ENCODE results near the gene C16orf74.

The C16orf74 gene

DNA sequence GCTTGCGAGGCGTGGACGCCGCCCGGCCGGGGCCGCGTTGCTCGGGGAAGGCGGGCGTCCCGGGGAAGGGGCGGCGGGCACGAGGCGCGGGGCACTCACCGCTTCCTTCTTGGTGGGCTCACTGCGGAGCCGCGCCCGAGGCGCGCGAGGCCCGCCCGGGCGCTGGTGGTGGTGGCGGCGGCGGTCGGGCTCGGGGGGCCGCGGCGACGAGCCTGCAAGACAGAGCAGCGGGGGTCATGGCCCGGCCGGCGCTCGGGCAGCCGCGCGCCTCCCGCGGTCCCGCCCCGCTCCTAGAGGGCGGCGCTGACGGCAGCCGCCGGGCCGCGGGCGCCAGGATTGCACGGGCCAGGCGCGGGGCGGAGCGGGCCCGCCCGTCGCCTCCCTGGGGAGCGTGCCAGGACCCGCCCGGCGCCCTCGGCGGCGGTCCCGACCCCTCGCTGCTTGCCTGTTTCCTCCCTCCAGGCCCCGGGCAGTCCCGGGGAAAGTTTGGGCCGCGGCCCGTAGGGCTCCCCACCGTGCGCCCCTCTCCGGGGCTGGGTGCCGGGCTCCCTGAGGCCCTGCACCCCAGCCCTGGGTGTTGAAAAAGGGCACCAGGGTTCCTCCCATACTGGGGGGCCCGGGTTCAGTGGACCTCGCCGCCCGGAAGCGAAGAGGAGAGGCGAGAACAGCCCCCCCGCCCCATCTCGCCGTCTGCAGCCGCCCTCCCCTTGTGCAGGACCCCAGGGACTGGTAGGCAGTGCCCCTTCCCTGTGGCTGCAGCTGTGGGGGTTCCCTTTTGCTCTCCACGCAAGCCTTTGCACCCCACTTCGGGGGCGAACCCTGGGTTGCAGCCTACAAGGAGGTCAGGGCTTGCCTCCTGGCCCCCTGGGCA, at the start of gene C16orf74:
C16orf74 (minus strand) TSS at position 270 of the 871 bp plus-strand sequence. CDS start 15,879 bp downstream, outside the sequence.
- DNase-seq (ENCODE audit: low read depth in 2 of 2): no peak

DNA sequence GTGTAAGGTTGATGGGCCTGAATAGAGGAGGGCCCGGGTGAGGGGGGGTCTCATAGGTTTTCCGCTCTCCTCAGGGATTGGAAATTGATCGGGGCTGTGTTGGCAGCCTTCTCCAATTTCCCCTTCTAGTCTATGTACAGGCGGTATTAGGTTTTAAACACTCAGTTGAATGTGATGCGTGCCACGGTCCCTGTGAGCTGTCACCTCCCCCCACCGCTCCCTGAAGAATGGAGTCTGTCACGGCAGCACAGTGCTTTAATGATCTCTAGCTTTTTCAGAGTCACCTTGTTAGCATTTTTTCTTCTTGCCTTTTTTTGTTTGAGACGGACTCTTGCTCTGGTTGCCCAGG, 49.4 kb upstream of the C16orf74 start:
- DNase-seq (ENCODE audit: low read depth in 2 of 2): no peak

DNA sequence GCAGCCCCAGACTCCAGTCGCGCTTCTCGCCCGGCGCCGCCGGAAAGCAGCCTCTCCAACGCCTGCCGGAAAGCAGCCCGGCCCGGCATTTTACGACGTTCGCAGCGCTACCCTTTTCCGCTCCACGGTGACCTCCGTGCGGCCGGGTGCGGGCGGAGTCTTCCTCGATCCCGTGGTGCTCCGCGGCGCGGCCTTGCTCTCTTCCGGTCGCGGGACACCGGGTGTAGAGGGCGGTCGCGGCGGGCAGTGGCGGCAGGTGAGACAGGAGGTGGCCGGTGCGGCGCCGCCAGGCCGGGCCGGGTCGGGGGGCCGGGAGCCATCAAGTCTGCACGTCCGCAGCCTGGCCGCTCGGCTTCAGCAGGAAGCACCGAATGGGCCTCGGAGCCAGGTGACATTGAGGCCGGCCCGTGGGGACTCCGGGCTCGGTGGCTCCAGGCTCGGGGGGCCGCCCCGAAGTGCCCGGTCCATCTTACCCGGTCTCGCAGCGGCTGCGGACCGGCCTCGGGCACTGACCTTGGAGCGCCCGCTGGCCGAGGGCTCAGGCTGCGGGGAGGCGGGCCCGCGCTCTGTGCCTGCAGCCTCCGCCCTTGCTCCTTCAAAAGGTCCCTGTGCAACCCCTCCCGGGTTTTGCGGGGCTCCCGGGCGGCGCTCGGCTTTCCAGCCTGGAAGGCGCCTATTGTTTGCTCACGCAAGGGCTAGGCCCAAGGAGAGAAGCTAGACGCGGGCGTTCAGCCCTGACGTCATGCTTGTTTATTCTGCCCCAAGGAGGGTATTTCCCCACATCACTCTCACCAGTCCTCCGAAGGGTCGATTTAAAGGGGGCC, 48.8 kb upstream of the C16orf74 start, which contains the start of the genes COX4I1 and EMC8:
COX4I1 (plus strand) TSS at position 199 of the 824 bp plus-strand sequence. CDS start 1,511 bp downstream, outside the sequence.
EMC8 (minus strand) TSS at position 48 of the 824 bp plus-strand sequence. CDS start 249 bp downstream, outside the sequence.
- peak; percentile 69 to 76 for DNase-seq (ENCODE audit: low read depth in 2 of 2)

DNA sequence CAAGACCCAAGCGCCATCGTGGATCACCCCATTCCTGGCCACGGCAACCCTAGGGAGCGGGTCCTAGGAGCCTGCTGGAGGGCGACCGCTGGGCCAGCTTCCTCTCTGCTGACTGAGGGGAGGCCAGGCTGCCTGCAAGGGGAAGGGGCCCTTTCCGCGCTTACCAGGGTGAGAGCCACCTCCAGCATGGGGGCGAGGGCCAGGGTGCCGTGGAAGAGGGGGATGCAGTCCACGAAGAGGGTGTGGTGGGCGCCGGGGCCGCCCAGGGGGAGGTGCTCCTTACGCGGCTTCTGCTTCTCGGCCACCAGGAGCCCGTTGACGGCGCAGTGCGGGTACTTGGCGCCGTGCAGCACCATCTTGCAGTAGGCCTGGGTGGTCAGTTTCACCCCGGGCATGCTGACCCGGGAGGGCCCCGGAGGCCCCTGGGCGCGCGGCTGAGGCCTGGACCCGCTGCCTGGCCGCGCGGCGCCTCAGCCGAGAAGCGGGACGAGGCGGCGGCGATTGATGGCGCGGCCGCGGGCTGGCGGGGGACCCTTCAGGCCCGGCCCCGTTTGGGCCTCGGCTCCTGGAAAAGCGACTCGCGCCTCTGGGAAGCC, 48.1 kb upstream of the C16orf74 start:
- DNase-seq (ENCODE audit: low read depth in 2 of 2): no peak

DNA sequence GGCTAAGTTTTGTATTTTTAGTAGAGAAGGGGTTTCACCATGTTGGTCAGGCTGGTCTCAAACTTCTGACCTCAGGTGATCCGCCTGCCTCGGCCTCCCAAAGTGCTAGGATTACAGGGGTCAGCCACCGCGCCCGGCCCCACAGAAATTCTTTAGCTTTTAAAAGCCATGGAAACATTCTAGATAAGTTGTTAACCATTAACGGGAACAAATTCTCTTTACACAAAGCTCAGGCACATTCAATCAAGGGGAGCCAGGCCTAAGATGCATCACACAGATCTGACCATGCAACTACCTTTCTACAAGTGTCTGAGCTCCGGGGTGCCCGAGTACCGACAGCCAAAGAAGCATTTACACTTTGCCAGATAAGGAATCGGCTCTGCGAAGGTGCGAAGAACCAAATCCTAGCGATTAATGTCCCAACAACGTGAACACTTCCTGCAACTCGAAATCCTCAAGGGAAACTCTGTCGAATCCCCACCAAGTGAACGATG, 47.4 kb upstream of the C16orf74 start:
- no peak for DNase-seq (ENCODE audit: low read depth in 2 of 2)

DNA sequence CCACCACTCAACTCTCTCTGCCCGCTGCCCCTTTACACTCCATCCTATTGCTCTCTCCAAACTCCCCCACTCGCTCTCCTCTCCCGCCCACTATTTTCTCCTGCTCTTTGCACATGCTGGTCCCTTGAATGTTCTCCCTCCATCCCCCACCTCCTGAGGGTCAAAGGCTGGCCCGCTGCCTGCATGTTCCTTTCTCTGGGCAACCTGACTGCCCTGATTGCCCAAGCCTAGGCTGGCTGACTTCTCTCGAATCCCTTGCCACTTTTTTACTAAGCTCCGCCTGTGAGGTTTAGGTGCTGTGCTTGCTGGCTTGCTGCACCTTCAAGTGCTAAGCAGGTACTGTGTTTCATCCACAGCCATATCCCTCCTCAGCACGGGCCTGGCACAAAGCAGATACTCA, 45.7 kb upstream of the C16orf74 start:
- DNase-seq (ENCODE audit: low read depth in 2 of 2): no peak

DNA sequence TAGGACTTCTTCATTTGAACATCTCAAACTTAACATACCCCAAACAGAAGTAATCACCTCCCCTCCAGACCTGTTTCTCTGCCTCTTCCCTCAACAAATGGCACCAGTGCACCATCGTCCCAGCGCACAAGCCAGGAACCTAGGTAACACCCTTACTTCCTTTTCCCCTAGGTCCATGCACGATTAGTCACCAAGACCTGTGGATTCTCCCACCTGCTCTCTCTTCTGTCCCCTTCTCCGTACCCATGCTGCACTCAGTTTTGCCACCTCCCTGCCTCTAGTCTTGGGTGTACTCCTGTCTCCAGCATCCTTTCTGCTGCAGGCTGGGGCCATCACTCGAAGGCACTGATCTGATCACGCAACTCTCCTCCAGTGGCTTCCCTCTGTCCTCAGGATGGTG, 45.3 kb upstream of the C16orf74 start:
- no peak for DNase-seq (ENCODE audit: low read depth in 2 of 2)

DNA sequence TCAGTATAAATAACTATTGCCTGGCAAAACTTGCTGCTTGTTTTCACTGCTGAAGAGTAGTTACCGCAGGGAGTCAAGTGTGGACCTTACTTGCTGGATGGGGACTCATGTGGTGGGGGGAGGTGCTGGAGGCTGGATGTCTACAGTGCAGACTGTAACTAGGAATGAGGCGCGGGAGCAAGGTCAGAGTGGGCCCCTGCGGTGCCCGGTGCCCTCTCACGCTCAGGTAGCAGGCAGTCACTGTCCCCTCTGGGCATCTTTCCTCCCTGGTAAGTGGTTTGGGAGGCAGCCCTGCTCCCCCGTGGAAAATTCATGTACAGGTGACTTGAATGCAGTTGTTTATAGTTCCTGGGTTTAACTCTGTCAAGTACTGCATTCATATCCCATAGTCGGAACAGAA, 43.8 kb upstream of the C16orf74 start:
- DNase-seq (ENCODE audit: low read depth in 2 of 2): no peak

DNA sequence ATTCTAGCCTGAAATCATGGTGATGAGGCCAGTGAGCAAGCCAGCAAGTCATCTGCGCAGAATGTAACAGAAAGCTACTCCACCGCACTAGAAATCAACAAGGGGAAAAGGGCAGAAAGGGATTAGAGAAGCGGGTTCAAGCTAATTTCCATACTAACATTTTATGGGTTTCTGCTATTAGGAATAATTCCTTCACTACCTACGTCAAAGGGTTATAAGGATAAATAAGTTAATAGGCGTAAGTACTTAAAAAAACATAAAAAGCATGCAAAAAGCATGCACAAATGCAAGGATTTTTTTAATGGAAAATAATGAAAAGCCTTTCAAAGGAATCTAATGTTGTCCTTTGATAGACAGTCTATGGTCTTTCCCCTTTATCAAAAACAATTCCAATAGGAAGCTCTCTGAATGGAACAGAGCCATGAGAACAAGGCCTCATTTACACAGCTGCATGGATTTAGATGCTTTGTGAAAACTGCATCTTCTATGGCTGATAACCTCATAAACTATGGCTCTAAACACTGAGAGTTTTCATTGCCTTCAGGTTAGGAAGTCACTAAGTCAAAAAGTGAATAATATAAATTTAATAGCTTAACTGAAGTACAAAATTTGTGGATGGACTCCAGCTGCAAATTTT, 42.9 kb upstream of the C16orf74 start:
- no peak for DNase-seq (ENCODE audit: low read depth in 2 of 2)

DNA sequence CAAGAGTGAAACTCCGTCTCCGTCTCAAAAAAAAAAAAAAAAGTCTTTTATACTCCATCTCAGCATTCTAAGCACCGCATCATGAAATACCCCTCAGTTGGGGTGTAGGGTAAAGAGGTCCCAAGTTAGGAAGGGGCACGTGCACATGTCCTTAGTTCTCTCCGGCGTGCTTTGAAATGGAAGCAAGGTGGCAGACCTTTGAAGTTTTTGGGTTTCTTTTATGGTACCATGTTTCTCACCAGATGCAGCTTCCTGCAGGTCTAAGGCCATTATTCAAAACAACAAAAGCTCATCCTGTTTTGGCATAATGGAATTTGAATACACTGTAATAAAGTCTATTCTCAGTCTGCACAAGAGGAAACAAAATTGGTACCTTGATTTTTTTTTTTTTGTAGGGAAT, 38.9 kb upstream of the C16orf74 start:
- DNase-seq (ENCODE audit: low read depth in 2 of 2): no peak

DNA sequence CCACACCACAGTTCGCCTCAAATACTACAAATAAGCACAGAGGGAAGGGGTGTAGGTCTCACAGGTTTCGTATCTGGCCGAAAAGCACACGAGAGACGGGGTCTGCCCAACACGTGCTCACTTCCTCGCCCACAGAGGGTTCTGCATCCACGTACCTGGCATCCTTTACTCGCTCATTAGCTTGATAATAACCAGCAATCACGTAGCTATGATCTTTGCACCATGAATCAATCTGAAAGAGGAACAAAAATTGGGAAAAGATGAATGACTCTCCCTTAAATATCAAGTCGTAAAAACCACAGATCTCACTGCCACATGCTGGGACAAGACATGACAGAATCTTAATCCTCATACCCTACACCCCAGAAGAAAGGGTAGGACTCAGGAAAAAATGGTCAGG, 37.9 kb upstream of the C16orf74 start:
- DNase-seq (ENCODE audit: low read depth in 2 of 2): no peak

DNA sequence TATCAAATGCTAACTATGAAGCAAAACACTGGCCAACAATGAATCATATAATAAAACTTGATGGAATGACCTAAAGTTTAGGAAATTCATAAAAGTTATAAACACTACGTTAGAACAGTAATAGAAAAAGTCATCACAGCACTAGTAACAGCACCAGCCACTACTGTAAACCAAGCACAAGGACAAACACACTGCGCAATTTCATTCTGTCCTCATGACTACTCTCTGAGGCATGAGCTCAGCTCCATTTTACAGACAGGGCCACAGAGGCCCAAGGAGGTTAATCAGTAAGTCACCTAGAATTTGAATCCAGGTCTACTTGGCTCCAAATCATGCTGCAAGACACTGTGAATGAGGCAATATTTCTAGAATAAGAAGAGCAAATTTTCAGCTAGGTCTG, 35.0 kb upstream of the C16orf74 start:
- DNase-seq (ENCODE audit: low read depth in 2 of 2): no peak

DNA sequence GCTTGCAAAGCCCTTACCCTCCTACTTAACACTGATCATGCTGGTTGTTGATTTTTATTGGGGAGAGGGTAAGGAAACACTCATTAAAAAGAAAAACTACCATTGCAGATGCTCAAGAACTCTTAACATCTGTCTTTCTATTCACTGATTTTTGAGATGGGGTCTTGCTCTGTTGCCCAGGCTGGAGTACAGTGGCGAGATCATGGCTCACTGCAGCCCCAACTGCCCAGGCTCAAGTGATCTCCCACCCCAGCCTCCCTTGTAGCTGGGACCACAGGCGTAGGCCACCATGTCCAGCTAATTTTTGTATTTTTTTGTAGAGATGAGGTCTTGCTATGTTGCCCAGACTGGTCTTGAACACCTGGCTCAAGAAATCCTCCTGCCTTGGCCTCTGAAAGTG, 33.9 kb upstream of the C16orf74 start:
- DNase-seq (ENCODE audit: low read depth in 2 of 2): no peak

DNA sequence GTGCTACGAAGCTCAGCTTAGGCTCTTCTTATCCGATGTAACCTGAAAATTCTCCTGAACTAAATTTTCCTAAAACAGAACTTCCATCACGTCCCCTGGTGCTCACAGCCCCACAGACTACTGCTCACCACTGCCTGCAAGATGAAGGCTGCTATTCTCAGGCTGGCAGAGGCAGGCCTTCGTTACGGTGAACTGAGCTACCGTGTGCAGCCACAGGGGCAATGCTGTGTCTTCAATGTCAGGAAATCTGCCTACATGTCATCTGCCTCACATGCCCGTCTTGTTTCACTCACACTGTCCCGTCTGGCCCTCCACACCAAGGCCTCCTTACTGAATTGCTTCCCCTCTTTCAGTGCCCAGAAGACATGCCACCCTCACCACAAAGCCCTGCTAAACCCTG, 32.5 kb upstream of the C16orf74 start:
- no peak for DNase-seq (ENCODE audit: low read depth in 2 of 2)

DNA sequence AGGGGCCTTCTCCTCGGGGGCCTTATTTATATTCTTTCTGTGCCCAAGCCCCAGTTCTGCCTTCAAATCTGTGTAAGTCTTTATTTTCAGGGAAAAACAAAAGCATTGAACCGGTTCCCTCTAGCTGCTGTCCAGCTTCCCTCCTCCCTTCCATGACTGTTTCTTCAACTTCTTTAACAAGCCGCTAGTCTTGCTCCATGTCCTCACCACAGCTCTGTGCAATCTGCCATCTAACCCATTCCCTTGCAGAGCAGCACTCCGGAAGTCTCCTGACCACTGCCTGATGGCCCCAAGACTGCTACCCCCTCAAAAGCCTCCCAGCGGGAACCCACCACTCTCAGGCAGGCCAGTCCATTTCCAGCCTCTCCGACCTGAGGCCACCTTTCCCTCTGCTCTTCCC, 31.6 kb upstream of the C16orf74 start:
- no peak for DNase-seq (ENCODE audit: low read depth in 2 of 2)

DNA sequence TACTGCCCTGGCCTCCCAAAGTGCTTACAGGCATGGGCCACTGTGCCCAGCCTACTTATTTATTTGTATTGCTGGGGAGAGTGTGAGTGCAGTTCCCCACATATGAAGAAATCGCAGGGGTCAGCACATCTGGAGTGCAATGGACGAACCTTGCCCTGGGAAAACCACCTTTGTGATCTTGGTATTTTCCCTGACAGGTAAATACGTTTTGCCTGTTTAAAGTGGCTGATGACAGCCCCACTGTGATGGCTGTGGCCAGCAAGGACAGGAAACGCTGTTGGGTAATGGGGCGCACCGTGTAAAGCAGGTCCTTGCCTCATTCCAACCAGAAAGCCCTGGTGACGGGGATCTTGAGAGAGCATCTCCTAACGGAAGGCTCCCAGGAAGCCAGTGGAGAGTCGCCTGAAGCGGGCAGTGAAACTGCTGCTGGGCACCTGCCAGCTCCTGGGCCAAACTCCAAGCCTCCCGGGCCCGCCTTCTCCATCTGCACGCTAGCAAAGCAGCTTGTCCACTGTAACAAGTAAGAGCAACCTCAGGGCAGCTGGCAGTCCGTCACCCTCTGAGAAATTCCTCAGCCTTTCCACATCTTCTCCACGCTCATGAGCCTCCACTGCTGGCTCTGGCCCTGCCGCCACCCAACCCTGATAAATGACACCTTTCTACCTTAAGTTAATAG, 30.9 kb upstream of the C16orf74 start:
- DNase-seq (ENCODE audit: low read depth in 2 of 2): no peak

DNA sequence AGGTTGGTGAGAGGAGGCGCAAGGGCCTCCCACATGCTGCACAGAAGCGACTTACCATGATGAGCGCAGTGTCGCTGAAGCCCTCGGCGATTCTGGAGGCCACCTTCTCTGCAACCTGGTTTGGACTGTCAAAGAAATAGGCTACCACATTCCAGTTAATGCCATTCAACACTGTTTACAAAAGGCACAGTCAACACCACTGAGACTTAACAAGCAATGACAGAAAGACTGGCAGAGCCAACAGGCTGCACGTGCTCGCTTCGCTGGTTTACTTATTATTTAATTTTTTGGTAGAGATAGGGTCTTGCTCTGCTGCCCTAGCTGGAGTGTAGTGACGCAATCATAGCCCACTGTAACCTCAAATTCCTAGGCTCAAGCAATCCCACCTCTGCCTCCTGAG, 30.3 kb upstream of the C16orf74 start:
- DNase-seq (ENCODE audit: low read depth in 2 of 2): no peak

DNA sequence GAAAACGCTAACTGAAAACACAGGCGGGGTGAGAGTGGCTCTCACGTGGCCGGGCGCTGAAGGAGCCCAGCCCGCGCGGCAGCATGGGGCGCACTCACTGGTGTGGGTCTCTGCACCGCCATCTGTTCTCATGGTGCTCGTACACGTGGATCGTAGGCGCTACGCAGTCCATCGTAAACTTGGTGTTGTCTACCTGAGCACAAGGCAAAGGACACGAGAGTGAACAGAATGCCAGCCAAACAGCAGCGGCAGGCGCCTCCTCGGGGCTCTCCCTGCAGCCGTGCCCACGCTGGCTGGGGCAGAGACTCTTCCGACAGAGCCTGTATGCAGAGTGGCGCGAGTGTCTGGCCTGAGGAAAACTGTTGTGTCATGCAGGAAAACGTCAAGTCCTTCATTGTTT, 29.4 kb upstream of the C16orf74 start:
- no peak for DNase-seq (ENCODE audit: low read depth in 2 of 2)

DNA sequence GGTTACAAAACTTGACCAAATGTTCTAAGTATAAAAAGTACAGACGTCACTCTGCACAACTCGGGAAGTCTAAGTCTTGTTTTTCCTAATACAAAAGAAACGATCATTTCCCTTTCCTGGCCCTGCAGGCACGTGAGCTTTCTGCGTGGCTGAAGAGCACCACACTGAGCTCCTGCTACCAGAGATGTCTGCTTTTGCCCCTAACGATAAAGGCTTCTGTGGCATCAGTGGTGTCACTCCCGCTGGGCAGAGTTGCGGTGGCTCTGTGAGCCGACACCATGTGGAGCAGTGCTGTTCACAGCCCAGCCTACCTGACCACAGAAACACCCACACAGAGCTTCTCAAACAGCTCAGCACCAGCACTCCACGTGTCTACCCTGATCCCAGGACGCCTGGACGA, 28.0 kb upstream of the C16orf74 start:
- no peak for DNase-seq (ENCODE audit: low read depth in 2 of 2)

DNA sequence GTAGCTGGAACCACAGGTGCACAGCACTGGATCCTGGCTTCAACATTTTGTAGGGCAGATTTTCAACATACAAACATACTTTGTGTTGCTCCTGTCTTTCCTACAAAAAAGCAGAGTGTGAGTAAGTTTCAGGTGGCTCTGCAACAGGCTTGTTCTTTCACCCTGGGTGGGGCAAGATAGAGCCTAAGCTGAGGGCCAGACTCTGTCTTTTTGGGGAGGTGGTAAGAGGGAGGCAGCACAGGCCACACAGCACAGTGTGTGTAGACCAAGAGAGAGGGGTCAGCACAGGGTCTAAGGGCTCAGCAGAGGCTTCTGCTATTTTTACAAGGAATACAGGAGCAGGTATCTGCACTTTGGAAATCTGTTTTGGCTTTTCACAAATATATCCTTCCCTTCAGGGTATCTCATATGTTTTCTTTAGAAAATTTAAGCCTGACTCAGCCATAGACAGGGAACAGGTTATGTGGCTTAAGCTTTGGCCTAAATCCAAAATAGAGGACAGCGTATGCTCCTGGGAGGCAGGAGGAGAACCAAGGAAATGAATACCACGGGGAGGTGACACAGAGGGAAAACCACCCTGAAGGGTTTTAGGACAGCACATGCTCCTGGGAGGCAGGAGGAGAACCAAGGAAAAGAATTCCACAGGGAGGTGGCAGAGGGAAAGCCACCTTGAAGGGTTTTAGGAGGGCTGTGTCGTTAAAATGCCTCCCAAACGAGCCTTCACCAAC, 26.9 kb upstream of the C16orf74 start:
- DNase-seq (ENCODE audit: low read depth in 2 of 2): no peak
